ENCODE data around the gene KIF4B. TPM values are rescaled to one million over a fixed set of nuclear protein-coding genes. Genes with fewer than 3 reads are reported as not detected.

The KIF4B gene
- polyA plus RNA-seq, 1 donor (not counting 4 experiments of a cell fraction or from before 2014, with no cell fraction given): not detected

GRCh38 chr5:154997746-154998145, 15.8 kb upstream of the KIF4B start:
- no peaks in the 10 kb centered on the region for H3K36me3 ChIP-seq (ENCODE audit: control insufficient read depth in 2 of 2, extremely low read depth in 1 of 2, insufficient read depth in 2 of 2, low read length in 2 of 2)
- no peak overlapping the region for H3K4me3 ChIP-seq (ENCODE audit: control insufficient read depth in 2 of 3, extremely low read depth in 1 of 3, insufficient read depth in 2 of 3, low read depth in 1 of 3, low read length in 3 of 3)
- peak overlapping the region; percentile 89 for H2AFZ ChIP-seq (ENCODE audit: control insufficient read depth, low read length)
- H3K9me3 ChIP-seq (ENCODE audit: control insufficient read depth, low read depth, low read length): no peaks in the 10 kb centered on the region
- peak overlapping the region; percentile 43 for H3K9ac ChIP-seq (ENCODE audit: control insufficient read depth, extremely low read depth, insufficient read depth, low read length)
- peaks cover 12% of the 10 kb centered on the region for H3K4me1 ChIP-seq (ENCODE audit: control insufficient read depth, extremely low read depth, insufficient read depth, low read length)
- DNase-seq (ENCODE audit: low read depth, low spot score) (peak; percentile 38), FAIRE-seq (peak; percentile 52)
- no peaks in the 10 kb centered on the region for H3K79me2 ChIP-seq (ENCODE audit: control insufficient read depth, insufficient read depth, low read length)
- no peaks in the 10 kb centered on the region for H3K27me3 ChIP-seq (ENCODE audit: control insufficient read depth, extremely low read depth, insufficient read depth, low read length)
- TF ChIP-seq CTCF (optimal IDR thresholded peaks at IDR 0.05 in 1 of 3, IDR thresholded peaks at IDR 0.05 in 1 of 3, conservative IDR thresholded peaks at IDR 0.05 in 1 of 3; ENCODE audit: extremely low read depth in 1 of 3, insufficient read depth in 2 of 3, low read length in 3 of 3): no peak
- no peak for TF ChIP-seq EZH2 (IDR thresholded peaks at IDR 0.05; ENCODE audit: low read length)
- H3K27ac ChIP-seq (ENCODE audit: control insufficient read depth, insufficient read depth, low read length): peak overlapping the region; percentile 61
- dilution Hi-C loops (cut with MboI; ENCODE audit: extremely low pct_ligation_motif_present, low sequenced_read_pairs): no loop called here
- no peaks in the 10 kb centered on the region for H3K9me1 ChIP-seq (ENCODE audit: control insufficient read depth, extremely low read depth, insufficient read depth, low read length)
- H4K20me1 ChIP-seq (ENCODE audit: control insufficient read depth, extremely low read depth, insufficient read depth, low read length): no peaks in the 10 kb centered on the region
- peak overlapping the region; percentile 59 for H3K4me2 ChIP-seq (ENCODE audit: control insufficient read depth, extremely low read depth, insufficient read depth, low read depth, low read length)

- dilution Hi-C loops (cut with MboI; ENCODE audit: extremely low pct_ligation_motif_present, low sequenced_read_pairs): no loop called here
- no peak overlapping the region for H3K4me3 ChIP-seq (ENCODE audit: control insufficient read depth in 2 of 3, extremely low read depth in 1 of 3, insufficient read depth in 2 of 3, low read depth in 1 of 3, low read length in 3 of 3)
- no peaks in the 10 kb centered on the region for H3K9me1 ChIP-seq (ENCODE audit: control insufficient read depth, extremely low read depth, insufficient read depth, low read length)
- no peak for FAIRE-seq
- no peaks in the 10 kb centered on the region for H3K36me3 ChIP-seq (ENCODE audit: control insufficient read depth in 2 of 2, extremely low read depth in 1 of 2, insufficient read depth in 2 of 2, low read length in 2 of 2)
- no peak overlapping the region for H3K27ac ChIP-seq (ENCODE audit: control insufficient read depth, insufficient read depth, low read length)
- no peak overlapping the region for H3K4me2 ChIP-seq (ENCODE audit: control insufficient read depth, extremely low read depth, insufficient read depth, low read depth, low read length)
- TF ChIP-seq EZH2 (IDR thresholded peaks at IDR 0.05; ENCODE audit: low read length) (no peak), CTCF (optimal IDR thresholded peaks at IDR 0.05 in 1 of 3, IDR thresholded peaks at IDR 0.05 in 1 of 3, conservative IDR thresholded peaks at IDR 0.05 in 1 of 3; ENCODE audit: extremely low read depth in 1 of 3, insufficient read depth in 2 of 3, low read length in 3 of 3) (no peak)
- H4K20me1 ChIP-seq (ENCODE audit: control insufficient read depth, extremely low read depth, insufficient read depth, low read length): no peaks in the 10 kb centered on the region
- H2AFZ ChIP-seq (ENCODE audit: control insufficient read depth, low read length): no peak overlapping the region
- H3K4me1 ChIP-seq (ENCODE audit: control insufficient read depth, extremely low read depth, insufficient read depth, low read length): peaks cover 12% of the 10 kb centered on the region
- H3K27me3 ChIP-seq (ENCODE audit: control insufficient read depth, extremely low read depth, insufficient read depth, low read length): no peaks in the 10 kb centered on the region
- no peak overlapping the region for H3K9ac ChIP-seq (ENCODE audit: control insufficient read depth, extremely low read depth, insufficient read depth, low read length)
- H3K79me2 ChIP-seq (ENCODE audit: control insufficient read depth, insufficient read depth, low read length): no peaks in the 10 kb centered on the region
- DNase-seq (ENCODE audit: low read depth, low spot score): no peak
- H3K9me3 ChIP-seq (ENCODE audit: control insufficient read depth, low read depth, low read length): no peaks in the 10 kb centered on the region
These were observed 13.7 kb upstream of the KIF4B start for GRCh38 chr5:154999865-155000264.

Measured in keratinocyte (primary cell).